H1 (cell line): ENCODE results near the gene PHACTR1.

Experiments used
- CEBPB ChIP-seq: IDR thresholded peaks from 2 replicates; pipeline ENCODE4 v1.6.1; 2012; ENCODE audit warnings: low read depth, low read length
- CTCF ChIP-seq, 3 experiments: IDR thresholded peaks; 1 replicate in 2 of 3; 2 replicates in 1 of 3; pipeline versions ENCODE4 v1.5.1 to v1.6.1; 2011; ENCODE audit warnings: low read length in 3 of 3, mild to moderate bottlenecking in 3 of 3, inconsistent platforms in 2 of 3, low read depth in 1 of 3, moderate library complexity in 1 of 3; ENCODE audit not compliant: insufficient read depth in 1 of 3; ENCODE audit errors: control extremely low read depth in 1 of 3
- MAX ChIP-seq: IDR thresholded peaks from 2 replicates; pipeline ENCODE4 v1.6.1; 2012; ENCODE audit warnings: inconsistent platforms
- POLR2A ChIP-seq, 2 experiments: IDR thresholded peaks; 1 replicate in 1 of 2; 2 replicates in 1 of 2; pipeline ENCODE4 v1.6.1; 2011; ENCODE audit warnings: low read depth in 2 of 2, low read length in 2 of 2, mild to moderate bottlenecking in 2 of 2; ENCODE audit errors: control extremely low read depth in 1 of 2
- POLR2AphosphoS5 ChIP-seq: IDR thresholded peaks from 2 replicates; pipeline ENCODE4 v1.6.1; 2011; ENCODE audit warnings: low read depth, low read length
- SP1 ChIP-seq: IDR thresholded peaks from 2 replicates; pipeline ENCODE4 v1.6.1; 2011; ENCODE audit warnings: low read depth, low read length

GRCh38 chr6:13175087-13175486 lies 458.5 kb downstream of the PHACTR1 start:
- TF ChIP-seq CTCF (IDR thresholded peaks at IDR 0.05; ENCODE audit: control extremely low read depth in 1 of 3, insufficient read depth in 1 of 3, low read depth in 1 of 3, low read length in 3 of 3) (no peak), CEBPB (no peak), POLR2AphosphoS5 (no peak), MAX (no peak), POLR2A (IDR thresholded peaks at IDR 0.05; ENCODE audit: control extremely low read depth in 1 of 2, low read depth in 2 of 2, low read length in 2 of 2) (no peak), SP1 (no peak)
